AG10803 (cell line): Measurements from ENCODE around the gene AQR.
A peak's percentile ranks its signal among the peaks of the same experiment; 100 is the strongest.

Experiments
- DNase-seq: peaks from one replicate; pipeline ENCODE4 v3.0.0; 2010; ENCODE audit warnings: low read depth
- H3K4me3 ChIP-seq: 2 replicates; pipeline ENCODE4 v1.5.1; 2011; ENCODE audit warnings: mild to moderate bottlenecking, low read length, control low read depth
- CTCF ChIP-seq: conservative IDR thresholded peaks from 2 replicates; pipeline ENCODE4 v1.5.1; 2011; ENCODE audit warnings: mild to moderate bottlenecking, low read length, control low read depth, inconsistent platforms

The AQR gene

GRCh38 chr15:34883633-34884032, 85.9 kb downstream of the AQR start:
- no peak for DNase-seq
- TF ChIP-seq CTCF, result no peak
- H3K4me3 ChIP-seq, result no peak overlapping the region

- peak; percentile 16 for DNase-seq
- TF ChIP-seq CTCF, result no peak
- no peak overlapping the region for H3K4me3 ChIP-seq
Measured at GRCh38 chr15:34883042-34883441, 86.5 kb downstream of the AQR start.

GRCh38 chr15:34879107-34879506, 90.4 kb downstream of the AQR start:
- DNase-seq, result no peak
- no peak overlapping the region for H3K4me3 ChIP-seq
- no peak for TF ChIP-seq CTCF

GRCh38 chr15:34876640-34877039, 92.9 kb downstream of the AQR start:
- TF ChIP-seq CTCF, result no peak
- H3K4me3 ChIP-seq, result no peak overlapping the region
- DNase-seq, result no peak

GRCh38 chr15:34869110-34869509, 100.4 kb downstream of the AQR start:
- no peak for DNase-seq
- no peak overlapping the region for H3K4me3 ChIP-seq
- no peak for TF ChIP-seq CTCF

GRCh38 chr15:34865531-34865930, 104.0 kb downstream of the AQR start:
- no peak overlapping the region for H3K4me3 ChIP-seq
- DNase-seq, result no peak
- no peak for TF ChIP-seq CTCF

GRCh38 chr15:34861214-34861613, 108.3 kb downstream of the AQR start:
- no peak for TF ChIP-seq CTCF
- no peak for DNase-seq
- no peak overlapping the region for H3K4me3 ChIP-seq
